HG03060 (cell line): ENCODE measurements around the gene NLGN2.

ENCODE experiments used
- ATAC-seq: cut with Tn5 transposase; IDR thresholded peaks from one replicate; pipeline ENCODE4 v1.9.1; 2021; ENCODE audit warnings: low read depth, moderate number of reproducible peaks; ENCODE audit not compliant: unreplicated experiment

NLGN2 gene

GRCh38 chr17:7435676-7436555 is 28.3 kb downstream of the NLGN2 start:
- no peak for ATAC-seq

GRCh38 chr17:7436556-7437368 is 29.1 kb downstream of the NLGN2 start:
- no peak for ATAC-seq

DNA sequence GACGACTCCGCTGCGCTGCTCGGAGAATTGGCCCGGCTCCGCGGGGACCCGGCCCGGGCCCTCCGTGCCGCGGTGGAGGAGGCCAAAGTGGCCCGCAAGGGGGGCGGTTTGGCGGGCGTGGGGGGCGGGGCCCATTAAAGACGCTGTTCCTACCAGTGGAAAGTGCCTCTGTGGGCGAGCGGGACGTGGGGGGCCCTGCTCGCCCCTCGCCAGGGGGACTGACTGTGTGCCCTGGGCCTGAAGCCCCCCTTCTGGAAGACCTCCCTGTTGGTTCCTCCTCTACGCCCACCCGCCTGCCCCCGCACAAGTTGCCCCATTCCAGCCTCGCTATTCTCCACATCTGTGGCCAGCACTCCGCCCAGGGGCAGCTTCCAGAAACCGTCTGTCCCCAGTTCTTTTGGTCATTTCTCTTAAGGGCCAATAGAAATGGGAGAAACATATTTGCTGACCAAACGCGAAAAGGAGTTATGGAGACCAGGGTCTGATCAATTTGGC is 29.8 kb downstream of the NLGN2 start:
- no peak for ATAC-seq

- ATAC-seq: no peak
These were observed 30.4 kb downstream of the NLGN2 start for GRCh38 chr17:7437950-7438614.

DNA sequence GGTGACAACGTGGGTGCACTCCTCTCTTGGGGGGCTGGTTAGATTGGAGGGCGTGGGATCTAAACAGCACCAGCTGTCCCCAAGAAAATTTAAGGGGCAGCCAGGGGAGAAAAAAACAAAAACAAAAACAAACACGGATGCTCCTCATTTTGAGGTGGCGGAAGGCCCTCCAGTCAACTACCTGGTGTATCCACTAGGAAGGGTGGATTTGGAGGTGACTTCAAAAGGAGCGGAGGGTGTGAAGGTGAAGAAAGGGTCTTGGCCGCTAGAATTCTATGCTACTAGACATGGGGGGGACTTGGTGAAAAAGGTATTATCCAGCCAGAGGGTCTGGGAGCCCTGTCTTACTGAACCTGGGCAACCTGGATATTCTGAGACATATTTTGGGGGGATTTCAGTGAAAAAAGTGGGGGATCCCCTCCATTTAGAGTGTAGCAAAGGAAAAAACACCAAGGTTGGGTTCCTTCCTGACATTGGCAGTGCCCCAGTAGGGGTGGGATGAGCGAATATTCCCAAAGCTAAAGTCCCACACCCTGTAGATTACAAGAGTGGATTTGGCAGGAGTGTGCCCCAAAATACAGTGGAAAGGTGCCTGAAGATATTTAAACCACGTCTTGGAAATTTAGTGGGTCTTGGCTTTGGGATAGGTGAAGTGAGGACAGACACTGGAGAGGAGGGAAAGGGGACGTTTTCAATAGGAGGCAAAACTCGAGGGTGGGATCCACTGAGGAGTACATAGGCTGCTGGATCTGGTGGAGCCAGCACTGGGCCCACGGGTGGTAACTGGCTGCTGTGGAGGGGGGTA is 31.2 kb downstream of the NLGN2 start:
- ATAC-seq: no peak

DNA sequence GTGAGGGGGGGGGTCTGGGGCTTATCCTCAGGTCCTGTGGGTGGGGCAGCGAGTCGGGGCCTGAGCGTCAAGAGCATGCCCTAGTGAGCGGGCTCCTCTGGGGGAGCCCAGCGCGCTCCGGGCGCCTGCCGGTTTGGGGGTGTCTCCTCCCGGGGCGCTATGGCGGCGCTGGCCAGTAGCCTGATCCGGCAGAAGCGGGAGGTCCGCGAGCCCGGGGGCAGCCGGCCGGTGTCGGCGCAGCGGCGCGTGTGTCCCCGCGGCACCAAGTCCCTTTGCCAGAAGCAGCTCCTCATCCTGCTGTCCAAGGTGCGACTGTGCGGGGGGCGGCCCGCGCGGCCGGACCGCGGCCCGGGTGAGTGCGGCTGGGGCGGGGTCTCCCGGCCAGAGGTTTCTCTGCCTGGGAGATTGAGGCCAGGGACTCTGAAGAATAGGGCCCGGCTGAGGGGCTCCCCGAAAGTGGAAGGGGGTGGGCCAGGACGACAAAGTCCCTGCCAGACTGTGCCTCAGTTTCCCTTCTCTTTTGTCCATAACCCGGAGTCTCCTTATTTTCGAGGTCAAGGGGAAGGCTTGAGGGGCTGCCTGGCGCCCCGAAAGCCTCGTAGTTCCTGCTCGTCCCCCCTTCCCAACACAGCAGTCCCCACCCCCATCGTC is 31.9 kb downstream of the NLGN2 start, which contains the start of gene FGF11:
FGF11 (plus strand) TSS at position 51 of the 651 bp plus-strand sequence; CDS start at position 160, 109 bp downstream.
- no peak for ATAC-seq

GRCh38 chr17:7440113-7440833 is 32.6 kb downstream of the NLGN2 start:
- ATAC-seq: no peak

- ATAC-seq: no peak
These were observed 33.2 kb downstream of the NLGN2 start for GRCh38 chr17:7440834-7441195.

DNA sequence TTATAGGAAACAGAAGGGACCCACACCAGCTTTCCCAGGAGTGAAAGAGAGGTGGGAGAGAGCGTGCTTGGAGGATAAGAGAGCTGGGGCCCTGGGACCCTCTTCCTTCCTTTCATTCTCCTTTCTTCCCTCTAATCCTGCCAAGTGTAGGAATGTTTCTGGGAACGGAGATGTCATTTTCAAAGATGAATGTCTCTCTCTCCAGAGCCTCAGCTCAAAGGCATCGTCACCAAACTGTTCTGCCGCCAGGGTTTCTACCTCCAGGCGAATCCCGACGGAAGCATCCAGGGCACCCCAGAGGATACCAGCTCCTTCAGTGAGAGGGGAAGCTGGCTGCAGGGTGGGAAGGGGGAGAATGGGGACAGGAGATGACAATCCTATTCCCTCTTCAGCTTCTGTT is 33.6 kb downstream of the NLGN2 start:
- ATAC-seq: no peak

DNA sequence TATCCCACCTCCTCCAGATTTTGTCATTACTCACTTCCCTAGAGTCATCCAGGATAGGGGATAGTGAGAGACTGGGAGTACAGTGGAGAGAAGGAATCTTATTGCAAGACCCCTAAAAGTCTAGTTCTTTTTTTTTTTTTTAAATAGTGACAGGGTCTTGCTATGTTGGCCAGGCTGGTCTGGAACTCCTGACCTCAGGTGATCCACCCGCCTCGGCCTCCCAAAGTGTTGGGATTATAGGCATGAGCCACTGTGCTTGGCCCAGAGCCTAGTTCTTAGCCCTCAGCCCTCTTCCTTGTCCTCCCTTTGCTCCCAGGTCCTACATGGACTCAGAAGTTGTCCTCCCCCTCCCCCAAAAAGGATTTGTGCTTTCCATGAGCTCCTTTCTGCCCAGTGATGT is 34.5 kb downstream of the NLGN2 start:
- ATAC-seq: no peak

GRCh38 chr17:7443499-7444485 is 36.1 kb downstream of the NLGN2 start:
- no peak for ATAC-seq

GRCh38 chr17:7444682-7445618 is 37.3 kb downstream of the NLGN2 start, which contains the start of gene CHRNB1:
CHRNB1 (plus strand) TSS chr17:7445061; CDS start chr17:7445128, 67 bp downstream.
- ATAC-seq: no peak

GRCh38 chr17:7445619-7445968 is 37.9 kb downstream of the NLGN2 start:
- no peak for ATAC-seq

DNA sequence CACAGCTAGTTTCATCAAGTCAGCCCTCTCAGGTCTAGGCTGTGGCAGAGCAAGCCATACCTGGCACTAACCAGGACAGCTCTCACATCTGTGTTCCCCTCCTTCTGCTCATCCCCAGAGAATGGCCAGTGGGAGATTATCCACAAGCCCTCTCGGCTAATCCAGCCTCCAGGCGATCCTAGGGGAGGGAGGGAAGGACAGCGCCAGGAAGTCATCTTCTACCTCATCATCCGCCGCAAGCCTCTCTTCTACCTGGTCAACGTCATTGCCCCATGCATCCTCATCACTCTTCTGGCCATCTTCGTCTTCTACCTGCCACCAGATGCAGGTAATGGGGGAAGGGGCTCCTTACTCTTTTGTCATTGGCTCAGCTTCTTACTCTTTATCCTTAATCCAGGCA is 40.8 kb downstream of the NLGN2 start:
- no peak for ATAC-seq

GRCh38 chr17:7459961-7460545 is 52.4 kb downstream of the NLGN2 start:
- no peak for ATAC-seq
